CD4-positive, alpha-beta T cell treated with Interleukin-4 for 4 hours (primary cell): ENCODE data around the gene PPDPF.

Experiments used
- DNase-seq: peaks from one replicate; pipeline ENCODE4 v3.0.0-alpha.2; 2020

The PPDPF gene

DNA sequence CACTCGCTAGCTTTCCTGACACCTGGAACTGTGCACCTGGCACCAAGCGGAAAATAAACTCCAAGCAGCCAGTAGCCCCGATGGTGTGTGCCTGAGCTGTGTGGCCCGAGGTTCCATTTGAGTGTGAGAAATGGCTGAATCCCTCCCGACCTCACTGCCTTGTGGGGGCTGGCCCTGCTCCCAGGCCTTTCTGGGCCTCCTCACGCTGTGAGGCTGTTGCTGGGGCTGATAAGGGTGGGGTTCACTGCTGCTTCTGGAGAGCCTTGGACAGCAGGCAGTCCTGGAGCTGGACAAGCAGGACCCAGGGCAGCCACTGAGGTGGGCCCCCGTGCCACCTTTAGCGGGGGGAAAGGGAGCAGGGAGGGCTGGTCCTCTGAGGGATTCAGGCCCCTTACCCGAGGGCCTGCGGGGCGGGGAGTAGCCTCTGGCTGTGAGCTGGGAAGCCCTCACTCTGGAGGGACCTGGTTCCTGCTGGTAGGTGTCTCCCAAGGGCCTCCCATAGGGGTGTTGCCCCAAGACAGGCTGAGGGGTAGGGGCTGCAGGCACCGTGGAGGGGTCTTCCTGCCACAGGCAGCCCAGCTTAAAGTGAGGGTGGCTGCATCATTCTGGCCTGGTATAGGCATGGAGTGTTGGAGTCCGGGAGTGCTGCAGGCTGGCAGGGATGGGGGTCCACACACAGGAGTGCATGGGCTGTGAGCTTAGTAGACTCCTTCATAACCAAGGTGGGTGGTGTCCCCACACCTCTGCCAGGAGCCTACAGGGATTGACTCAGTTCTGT, 1.7 kb downstream of the PPDPF start:
- DNase-seq = no peak

DNA sequence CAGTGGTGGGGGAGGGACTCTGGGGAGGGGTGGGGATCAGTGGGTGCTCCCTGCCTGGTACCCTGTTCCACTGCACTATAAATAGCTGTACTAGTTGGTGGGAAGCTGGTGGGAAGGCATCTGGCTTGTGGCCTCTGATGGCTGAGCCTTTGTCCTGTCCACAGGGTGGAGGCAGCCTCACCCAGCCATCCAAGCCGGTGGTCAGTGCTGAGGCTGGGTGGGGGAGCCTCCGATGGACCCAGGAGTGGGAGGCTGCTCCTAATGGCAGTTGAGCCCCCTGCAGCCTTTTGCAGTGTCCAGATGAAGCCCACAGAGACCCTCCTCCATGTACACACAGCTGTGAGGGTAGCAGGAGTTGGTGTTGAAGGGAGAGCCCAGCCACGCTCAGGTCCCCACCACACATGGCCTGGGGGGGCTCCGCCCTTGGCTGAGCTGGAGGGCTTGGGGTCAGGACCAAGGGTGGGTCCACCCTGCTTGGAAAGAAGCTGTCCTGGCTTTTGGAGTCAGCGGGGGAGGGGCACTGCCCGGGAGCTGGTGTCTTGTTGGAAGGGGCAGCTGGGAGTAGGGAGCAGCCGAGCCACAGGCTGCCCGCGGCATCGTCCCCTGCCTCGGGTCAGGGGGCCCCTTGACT, 2.5 kb downstream of the PPDPF start:
- no peak for DNase-seq

DNA sequence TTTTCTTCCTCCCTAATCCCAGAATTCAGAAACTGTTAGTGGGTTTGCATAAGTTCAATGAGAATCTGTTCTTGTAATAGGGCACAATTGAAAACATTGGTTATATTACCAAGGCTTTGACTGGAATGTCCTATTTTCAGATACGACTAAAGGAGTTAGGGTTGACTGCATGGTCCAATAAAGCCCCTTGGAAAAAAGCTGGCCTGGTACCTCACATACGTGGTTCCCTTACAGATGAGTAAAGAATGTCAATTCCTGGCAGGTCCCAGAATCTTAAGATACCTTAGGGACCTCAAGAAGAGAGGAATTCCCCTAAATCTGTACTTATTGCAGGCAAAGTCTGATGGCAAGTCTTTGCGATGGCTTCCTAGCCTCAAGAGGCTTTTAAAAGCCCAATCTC, 4.6 kb downstream of the PPDPF start:
- DNase-seq = no peak

DNA sequence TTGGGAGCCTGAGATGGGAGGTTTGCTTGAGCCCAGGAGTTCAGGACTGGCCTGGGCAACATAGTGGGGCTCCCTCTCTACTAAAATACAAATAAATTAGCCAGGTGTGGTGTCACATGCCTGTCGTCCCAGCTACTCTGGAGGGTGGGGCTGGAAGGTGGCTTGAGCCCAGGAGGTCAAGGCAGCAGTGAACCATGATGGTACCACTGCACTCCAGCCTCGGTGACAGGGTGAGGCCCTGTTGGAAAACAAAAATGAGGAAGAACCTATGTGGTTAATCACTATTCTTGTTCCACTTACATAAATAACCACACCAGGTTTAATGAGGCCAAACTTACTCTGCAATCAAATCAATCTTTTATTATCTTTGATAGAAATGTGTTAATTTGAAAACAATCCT, 5.4 kb downstream of the PPDPF start:
- no peak for DNase-seq

DNA sequence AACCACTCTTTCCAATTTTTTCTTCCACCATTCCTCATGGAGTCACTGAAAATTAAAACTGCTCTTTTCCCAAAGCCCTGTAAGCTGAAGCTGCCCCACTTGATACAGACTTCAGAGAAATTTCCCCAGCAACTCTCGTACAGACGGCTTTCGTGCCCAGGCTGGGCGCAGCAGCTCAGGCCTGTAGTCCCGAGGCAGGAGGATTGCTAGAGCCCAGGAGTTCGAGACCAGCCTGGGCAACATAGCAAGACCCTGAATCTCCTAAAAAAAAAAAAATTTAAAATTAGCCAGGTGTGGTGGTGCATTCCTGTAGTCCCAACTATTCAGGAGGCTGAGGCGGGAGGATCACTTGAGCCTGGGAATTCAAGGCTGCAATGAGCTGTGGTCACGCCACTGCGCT, 6.6 kb downstream of the PPDPF start:
- DNase-seq = no peak

DNA sequence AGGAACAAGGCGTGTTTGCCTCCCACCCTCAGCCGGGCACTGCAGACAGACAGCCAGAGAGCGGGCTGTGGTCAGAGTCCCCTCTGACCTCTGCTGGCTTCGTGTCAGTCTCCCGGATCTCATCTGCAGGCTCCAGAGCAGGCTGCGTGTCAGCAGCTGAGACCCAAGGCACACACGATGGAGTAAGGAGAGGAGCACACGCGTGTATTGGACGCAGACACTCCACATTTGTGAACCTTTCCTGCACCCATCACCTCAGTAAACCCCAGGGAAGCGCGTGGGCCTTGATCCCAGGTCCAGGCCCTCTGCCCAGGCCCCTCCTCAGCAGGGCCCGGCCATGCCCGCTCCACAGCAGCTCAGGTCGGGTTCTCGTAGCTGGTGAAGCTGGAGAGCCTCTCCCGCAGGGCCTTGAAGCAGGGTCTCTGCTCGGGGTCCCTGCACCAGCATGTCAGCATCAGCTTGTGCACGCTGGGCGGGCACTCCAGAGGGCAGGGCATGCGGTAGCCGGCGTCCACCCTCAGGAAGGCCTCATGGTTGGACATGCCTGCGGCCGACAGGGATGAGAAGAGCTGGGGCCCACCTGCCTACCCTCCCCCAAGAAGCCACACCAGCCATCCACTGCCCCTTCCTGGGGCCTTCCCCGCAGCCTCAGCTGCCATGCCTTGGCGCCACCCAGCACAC, 8.8 kb downstream of the PPDPF start:
- no peak for DNase-seq

DNA sequence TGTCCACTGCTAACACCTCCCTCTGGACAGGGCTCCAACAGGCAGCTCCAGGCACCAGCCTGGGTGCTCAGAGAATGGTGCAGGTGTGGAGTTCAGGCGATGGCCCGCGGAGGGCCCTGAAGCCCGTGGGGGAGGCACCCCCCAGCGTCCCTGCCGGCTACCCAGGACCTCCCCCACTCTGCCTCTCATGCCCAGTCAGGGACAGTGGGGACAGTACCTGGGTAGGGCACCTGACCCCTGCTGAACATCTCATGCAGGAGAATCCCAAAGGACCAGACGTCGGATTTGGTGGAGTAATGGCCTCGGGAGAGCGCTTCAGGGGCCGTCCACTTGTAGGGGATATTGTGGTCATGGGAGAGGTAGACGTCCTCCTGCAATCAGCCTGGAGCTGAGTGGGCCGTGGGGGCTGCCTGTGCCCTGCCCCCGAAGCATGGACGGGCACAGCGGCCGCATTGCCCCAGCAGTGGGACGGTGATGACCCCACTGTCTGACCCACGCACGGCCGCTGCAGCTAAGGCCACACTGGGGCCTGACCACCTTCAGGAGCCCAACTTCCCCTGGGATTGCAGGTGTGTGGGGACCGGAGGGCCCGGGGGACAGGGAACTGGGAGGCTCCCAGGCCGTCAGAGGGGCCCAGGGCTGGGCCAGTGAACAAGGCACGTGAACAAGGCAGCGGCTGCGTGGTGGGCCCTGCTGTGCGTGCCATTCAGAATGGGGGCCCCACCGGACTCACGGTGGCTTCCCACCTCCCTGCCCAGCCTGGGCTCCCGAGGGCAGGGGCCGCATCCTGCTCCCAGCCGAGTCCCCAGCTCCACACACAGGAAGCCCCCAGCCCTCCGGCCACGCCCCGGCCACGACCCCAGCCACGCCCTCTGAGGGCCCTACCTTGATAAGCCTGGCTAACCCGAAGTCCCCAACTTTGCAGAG, 9.6 kb downstream of the PPDPF start:
- DNase-seq = no peak

DNA sequence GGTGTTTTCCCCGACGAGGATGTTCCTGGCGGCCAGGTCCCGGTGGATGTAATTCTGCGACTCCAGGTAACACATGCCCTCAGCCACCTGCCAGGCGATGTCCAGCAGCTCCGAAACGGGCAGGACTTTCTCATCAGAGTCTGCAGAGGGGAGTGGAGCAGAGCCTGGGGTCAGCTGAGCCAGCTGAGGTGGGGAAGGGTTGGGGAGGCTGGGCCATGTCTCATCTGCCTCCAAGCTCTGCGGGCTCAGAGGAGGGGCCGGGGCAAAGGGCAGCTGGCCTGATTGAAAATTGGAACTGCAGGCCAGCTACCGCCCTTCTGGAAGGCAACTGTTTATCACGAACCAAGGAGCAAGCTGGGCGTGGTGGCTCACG, 10.2 kb downstream of the PPDPF start:
- no peak for DNase-seq

DNA sequence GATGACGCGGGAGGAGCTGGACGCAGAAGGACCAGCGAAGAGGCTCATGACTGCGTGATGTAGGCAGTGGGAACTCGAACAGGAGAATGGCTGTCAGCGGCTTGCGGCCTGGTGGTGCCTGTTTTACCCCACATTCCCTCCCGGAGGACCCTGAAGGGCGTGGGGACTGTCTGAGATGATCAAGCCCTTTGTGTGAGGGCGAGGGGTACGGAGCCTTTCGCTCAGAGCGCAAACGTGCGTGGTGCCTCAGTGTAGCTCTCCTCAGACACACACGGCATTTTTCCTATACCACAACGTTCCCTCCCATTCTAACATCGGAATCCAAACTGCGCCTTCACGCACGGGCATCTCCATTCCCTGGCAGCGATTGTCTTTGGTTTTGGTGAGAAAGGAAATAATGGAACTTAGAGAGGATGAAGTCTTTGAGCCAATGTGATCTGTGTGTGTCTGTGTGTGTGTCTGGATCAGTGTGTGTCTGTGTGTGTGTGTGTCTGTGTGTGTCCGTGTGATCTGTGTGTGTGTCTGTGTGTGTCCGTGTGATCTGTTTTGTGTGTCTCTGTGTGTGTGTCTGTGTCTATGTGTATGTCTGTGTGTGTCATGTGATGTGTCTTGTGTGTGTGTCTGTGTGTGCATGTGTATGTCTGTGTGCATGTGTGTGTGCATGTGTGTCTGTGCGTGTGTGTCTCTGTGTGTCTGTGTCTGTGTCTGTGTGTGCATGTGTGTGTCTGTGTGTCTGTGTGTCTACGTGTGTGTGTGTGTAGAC, 11.3 kb downstream of the PPDPF start:
- no peak for DNase-seq

DNA sequence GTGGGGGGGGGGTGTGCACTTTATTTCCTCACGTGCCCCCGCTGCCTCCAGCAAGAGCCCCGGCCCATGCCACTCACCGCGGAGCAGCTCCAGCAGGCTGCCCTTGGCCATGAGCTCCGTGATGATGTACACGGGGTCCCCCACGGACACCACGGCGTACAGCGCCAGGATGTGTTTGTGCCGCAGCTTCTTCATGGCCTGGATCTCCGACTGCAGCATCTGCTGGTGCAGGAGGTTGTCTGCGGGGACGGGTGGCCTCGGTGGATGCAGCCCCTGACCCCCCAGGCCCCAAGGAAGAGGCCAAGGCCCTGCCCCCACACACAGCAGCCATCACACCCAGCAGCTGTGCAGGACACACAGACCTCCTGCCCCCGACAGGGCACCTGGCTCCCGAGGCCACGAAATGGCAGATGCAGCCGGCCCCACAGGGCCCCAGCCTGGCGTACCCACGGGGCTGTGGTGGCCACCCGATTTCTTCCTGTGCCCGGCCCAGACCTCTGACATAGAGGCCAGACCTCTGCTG, 11.9 kb downstream of the PPDPF start:
- no peak for DNase-seq

DNA sequence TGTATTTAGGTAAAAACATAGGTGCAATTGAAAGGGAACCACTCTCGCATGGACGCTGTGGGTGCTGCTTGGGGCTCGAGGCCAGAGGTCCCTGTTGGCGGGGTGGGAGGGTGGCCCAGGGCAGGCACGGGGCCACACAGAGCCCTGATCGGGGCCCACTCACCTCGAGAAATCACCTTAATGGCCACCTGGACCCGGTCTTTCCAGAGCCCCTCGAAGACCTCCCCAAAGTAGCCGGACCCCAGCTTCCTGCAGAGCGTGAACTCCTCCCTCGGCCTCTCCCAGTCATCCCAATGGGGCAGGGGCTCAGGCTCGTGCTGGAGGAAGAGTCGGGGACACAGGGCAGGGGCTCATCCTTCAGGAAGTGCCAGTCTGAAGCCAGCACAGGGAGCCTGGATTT, 12.8 kb downstream of the PPDPF start:
- DNase-seq = no peak

DNA sequence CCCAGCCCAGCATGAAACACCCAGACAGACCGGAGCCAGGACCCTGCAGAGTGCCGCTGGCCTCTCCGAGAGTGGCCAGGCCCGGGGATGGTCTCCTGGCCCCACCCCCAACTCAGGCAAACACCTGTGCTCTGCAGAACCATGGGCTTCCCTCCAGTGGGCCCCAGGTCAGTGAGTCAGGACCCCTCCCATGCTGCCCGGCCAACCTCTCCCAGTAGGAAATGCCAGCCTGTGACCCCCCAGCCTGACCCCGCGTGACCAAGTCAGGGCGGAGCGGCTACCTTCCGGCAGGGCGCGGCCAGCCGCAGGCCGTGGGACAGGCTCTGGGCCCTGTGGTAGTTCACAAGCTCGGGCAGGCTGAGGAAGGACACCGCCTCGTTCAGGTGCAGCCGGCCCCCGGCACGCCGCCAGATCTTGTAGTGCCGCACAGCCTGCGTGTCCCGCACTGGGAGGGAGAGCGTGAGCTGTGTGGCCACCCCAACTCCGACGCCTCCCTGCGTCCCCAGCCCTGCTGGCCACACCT, 13.4 kb downstream of the PPDPF start:
- DNase-seq = no peak

DNA sequence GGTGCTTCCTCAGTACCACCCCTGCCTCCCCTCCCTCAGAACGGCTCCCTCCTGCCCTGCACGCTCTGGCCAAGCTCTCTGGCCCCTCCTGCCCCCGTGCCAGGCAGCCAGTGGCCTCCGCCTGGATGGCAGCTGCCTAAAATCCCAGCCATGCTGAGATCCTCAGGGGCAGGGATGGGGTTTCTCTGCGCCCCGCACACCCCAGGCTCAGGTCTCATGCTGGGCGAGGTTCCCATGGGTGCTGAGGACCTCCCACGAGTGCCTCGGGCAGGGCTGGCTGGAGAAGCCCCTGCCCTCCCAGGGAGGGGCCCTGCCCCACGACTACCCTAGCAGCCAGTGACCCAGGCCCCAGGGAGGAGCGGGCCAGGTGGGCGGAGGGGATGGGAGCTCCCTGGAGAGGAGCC, 13.9 kb downstream of the PPDPF start:
- no peak for DNase-seq

DNA sequence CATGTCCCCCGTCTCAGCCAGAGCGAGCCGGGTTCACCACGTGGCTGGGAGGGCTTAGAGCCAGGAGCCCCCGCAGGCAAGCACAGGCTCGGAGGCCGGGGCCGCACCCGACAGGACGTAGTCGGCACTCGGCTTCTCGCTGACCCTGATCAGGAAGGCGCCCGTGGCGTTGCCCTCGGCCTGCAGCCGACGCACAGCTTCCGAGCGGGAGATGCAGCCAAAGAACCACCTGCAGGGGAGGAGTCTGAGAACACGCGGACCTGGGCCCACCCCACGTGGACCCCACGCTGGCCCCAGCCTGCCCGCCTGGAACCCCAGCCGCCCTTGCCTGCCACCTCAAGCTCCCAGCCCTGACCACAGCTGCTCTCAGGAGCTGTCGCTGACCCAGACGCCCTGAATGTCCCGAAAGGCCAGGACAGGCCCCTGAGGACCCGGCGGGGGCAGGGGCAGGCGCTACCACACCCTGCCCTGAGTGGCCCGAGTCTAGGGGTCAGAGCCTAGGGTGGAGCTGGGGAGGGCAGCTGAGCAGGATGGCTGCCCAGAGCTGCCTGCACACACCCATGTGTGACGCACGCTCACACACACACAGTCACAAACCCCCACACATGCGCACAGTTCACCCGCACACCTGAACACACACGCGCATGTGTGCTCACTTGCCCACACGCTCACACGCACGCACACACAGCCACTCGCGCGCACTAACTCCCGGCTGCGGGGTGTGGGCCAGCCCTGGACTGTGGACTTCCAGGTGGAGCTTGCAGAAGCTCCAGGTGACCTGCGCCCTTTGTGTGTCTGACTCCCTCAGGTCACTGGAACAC, 14.5 kb downstream of the PPDPF start:
- DNase-seq = no peak

DNA sequence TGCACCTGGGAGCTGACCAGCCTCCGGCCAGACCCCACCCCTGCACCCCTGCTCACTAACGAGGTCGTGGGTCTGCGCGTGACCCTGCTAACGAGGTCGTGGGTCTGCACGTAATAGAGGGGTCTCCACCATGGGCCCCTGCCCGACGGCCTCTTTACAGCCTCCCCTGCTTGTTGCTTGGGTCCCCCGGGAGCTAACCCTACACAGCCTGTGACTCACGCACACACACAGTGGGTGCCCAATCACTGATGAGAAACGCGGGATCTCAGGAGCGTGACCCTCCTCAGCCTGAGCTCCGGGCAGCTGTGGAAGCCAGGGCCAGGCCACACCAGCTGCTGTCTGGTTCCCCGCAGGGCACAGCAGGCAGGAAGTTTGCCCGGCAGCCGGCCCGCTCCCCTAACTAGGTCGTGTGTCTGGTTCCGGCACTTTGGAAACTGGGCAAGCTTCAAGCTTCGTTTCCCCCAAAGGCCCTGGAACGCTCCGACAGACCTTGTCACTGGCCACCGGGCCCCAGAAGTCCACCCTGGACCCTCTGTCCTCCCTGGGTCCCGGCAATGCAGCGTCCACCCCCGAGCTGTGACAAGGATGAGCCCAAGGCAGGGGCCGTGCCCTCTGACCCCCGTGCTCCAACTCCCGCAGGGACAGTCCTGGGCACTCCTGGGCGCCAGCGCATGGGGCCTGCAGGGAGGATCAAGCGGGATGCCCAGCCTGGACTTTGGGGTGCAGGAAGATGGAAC, 15.8 kb downstream of the PPDPF start:
- no peak for DNase-seq

DNA sequence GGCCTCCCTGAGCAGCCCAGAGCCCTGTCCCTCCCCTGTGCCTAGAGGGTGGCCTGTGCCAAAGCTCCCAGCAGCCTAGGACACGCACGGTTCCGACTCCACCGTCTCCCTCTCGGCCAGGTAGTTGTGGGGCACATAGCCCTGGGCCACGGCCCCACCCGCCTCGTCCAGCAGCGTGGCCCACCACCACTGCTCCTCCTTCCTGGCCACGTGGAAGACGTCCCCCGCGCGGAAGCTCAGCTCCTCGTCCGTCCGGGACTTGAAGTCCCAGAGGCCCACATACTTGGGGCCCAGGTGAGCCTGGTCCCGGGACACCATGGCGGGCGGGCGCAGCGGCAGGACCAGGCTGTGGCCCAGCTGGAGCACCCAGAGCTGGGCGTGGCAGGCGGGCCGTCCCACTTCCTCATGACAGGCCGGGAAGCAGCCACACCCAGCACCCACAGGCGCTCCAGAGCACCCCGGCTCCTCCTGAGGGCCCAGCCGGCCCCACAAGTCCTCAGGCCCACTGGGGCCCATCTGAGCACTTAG, 16.5 kb downstream of the PPDPF start, which contains the start of gene PTK6:
PTK6 (minus strand) TSS at position 380 of the 528 bp plus-strand sequence; CDS start at position 318, 62 bp downstream.
- no peak for DNase-seq

DNA sequence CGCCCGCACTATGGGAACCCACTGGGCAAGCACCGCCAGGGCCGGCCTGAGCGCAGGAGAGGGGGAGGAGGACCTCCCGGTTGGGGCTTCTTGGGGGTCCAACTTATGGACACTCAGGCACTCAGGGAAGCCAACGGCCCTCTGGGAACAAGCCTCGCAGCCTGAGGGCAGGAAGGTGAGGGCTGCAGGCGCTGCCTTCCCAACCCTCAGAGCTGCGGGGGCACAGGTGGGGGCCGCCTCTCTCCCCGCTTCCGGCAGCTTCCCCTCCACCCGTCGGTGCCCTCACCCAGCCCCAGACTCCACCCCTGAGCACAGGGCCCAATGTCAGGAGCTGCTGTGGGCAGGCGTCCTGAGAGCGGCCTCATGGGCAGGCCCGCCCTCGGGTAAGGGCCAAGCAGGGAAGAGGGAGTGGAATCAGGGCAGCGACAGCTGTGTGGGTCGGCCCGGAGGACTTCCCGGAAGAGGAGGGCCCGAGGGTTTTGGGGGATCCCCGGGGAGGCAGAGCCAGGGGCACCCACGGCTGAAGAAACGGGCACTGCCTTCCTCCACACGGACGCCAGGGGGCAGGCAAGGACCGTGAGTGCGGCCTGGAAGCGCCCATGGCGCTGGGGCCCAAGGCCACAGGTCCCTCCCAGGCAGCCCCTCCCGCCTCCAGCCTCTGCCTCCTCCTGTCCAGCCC, 17.1 kb downstream of the PPDPF start:
- DNase-seq = peak; percentile 96

DNA sequence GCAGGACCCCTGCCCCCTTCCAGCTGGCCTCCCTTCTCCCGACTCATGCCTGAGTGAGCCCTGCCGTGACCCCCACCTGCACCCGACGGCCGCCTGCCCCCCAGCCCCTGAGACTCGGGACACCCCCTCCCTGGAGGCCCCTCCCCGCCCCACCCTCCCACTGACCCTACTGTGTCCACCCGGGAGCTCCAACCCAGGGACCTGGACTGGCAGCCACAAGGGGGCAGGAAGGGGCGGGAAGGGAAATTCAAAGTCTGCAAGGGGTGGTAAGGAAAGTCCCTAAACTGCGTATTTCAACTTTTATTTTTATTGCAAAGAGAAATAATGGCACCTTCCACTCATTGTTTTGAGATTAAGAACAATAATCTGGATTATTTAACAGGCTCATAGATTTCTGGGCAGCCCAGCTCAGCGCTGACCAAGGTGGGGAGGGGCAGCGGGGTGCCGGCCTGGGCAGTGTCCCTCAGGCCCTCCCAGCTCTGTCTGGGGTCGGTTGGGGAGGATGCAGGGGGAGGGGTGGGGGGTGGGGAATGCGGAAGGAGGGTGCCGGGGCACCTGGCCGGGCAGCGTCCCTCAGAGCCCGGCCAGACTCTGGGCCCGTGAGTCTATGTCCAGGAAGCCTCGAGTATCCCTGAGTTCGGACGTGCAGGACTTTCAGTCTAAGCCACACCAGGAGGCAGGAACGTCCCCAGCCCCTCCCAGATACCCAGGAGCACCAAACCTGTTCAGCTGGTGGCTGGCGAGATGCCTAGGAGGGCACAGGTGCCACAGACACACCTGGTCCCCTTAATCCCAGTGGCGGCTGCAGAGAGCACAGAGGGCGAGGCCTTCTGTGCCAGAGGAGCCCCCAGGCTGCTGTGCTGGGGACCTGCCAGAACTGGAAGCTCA, 17.9 kb downstream of the PPDPF start:
- DNase-seq = peak; percentile 43
